Superior temporal gyrus (tissue), 1 donor: ENCODE data around the gene PLEKHG4.

Source experiments
- DNase-seq: peaks from one replicate; pipeline ENCODE4 v3.0.0-alpha.2; 2016; ENCODE audit errors: extremely low spot score

Gene PLEKHG4

GRCh38 chr16:67279296-67280089 lies at the start of gene PLEKHG4:
Gene PLEKHG4 (plus strand): TSS chr16:67279532. CDS start chr16:67280045, 513 bp downstream.
- DNase-seq = peak; percentile 20

- no peak for DNase-seq
Observed at GRCh38 chr16:67229906-67230808, 49.2 kb upstream of the PLEKHG4 start.

GRCh38 chr16:67230809-67231660 lies 48.3 kb upstream of the PLEKHG4 start:
- DNase-seq = no peak

- DNase-seq = no peak
Observed at GRCh38 chr16:67233596-67233995, 45.7 kb upstream of the PLEKHG4 start.

- DNase-seq = no peak
Observed at GRCh38 chr16:67234180-67234597, 45.1 kb upstream of the PLEKHG4 start.

GRCh38 chr16:67235816-67236562 lies 43.3 kb upstream of the PLEKHG4 start:
- no peak for DNase-seq

GRCh38 chr16:67236563-67237395 lies 42.6 kb upstream of the PLEKHG4 start:
- DNase-seq = no peak

GRCh38 chr16:67237396-67238277 lies 41.7 kb upstream of the PLEKHG4 start:
- no peak for DNase-seq

- DNase-seq = no peak
Observed at GRCh38 chr16:67238278-67238575, 41.1 kb upstream of the PLEKHG4 start.

- no peak for DNase-seq
Observed at GRCh38 chr16:67238806-67239470, 40.4 kb upstream of the PLEKHG4 start.

GRCh38 chr16:67240506-67240905 lies 38.8 kb upstream of the PLEKHG4 start:
- DNase-seq = no peak

- DNase-seq = no peak
Observed at GRCh38 chr16:67241008-67241900, 38.1 kb upstream of the PLEKHG4 start.

GRCh38 chr16:67242138-67242730 lies 37.1 kb upstream of the PLEKHG4 start:
- no peak for DNase-seq

- DNase-seq = no peak
Observed at GRCh38 chr16:67243481-67243880, 35.9 kb upstream of the PLEKHG4 start.

GRCh38 chr16:67244387-67245185 lies 34.7 kb upstream of the PLEKHG4 start:
- peak; percentile 35 for DNase-seq

GRCh38 chr16:67245186-67245585 lies 34.1 kb upstream of the PLEKHG4 start:
- no peak for DNase-seq
